Measurements from ENCODE around the gene DDX47. TPM values are rescaled to one million over a fixed set of nuclear protein-coding genes. Genes with fewer than 3 reads are reported as not detected.

The DDX47 gene
- polyA plus RNA-seq (ENCODE audit: insufficient read length): 86.5 TPM
- long read RNA-seq, donor 1, transcript DDX47-202 (12 exons, 1,817 nt): major isoform, 31 of 35 reads
- long read RNA-seq, donor 1, partial matches to known transcripts: 0 of 35 reads
- long read RNA-seq, donor 1, other reads (novel, unspliced or antisense): 0 of 35 reads
- long read RNA-seq, donor 2, transcript DDX47-202 (12 exons, 1,817 nt): major isoform, 24 of 33 reads
- long read RNA-seq, donor 2, partial matches to known transcripts: 8 of 33 reads
- long read RNA-seq, donor 2, other reads (novel, unspliced or antisense): 0 of 33 reads
- long read RNA-seq, donor 3, transcript DDX47-202 (12 exons, 1,817 nt): major isoform, 19 of 20 reads
- long read RNA-seq, donor 3, partial matches to known transcripts: 0 of 20 reads
- long read RNA-seq, donor 3, other reads (novel, unspliced or antisense): 0 of 20 reads
- long read RNA-seq, donor 4, partial matches to known transcripts: 0 of 3 reads
- long read RNA-seq, donor 4, other reads (novel, unspliced or antisense): 0 of 3 reads
- long read RNA-seq, donor 5, transcript DDX47-202 (12 exons, 1,817 nt): major isoform, 37 of 56 reads
- long read RNA-seq, donor 5, partial matches to known transcripts: 14 of 56 reads
- long read RNA-seq, donor 5, other reads (novel, unspliced or antisense): 0 of 56 reads
- long read RNA-seq, donor 6, transcript DDX47-202 (12 exons, 1,817 nt): major isoform, 27 of 35 reads
- long read RNA-seq, donor 6, partial matches to known transcripts: 5 of 35 reads
- long read RNA-seq, donor 6, other reads (novel, unspliced or antisense): 0 of 35 reads
- long read RNA-seq, donor 7, transcript DDX47-202 (12 exons, 1,817 nt): major isoform, 33 of 61 reads
- long read RNA-seq, donor 7, partial matches to known transcripts: 22 of 61 reads
- long read RNA-seq, donor 7, other reads (novel, unspliced or antisense): 0 of 61 reads
- long read RNA-seq, donor 8, transcript DDX47-202 (12 exons, 1,817 nt): major isoform, 10 of 11 reads
- long read RNA-seq, donor 8, partial matches to known transcripts: 0 of 11 reads
- long read RNA-seq, donor 8, other reads (novel, unspliced or antisense): 0 of 11 reads

DNA sequence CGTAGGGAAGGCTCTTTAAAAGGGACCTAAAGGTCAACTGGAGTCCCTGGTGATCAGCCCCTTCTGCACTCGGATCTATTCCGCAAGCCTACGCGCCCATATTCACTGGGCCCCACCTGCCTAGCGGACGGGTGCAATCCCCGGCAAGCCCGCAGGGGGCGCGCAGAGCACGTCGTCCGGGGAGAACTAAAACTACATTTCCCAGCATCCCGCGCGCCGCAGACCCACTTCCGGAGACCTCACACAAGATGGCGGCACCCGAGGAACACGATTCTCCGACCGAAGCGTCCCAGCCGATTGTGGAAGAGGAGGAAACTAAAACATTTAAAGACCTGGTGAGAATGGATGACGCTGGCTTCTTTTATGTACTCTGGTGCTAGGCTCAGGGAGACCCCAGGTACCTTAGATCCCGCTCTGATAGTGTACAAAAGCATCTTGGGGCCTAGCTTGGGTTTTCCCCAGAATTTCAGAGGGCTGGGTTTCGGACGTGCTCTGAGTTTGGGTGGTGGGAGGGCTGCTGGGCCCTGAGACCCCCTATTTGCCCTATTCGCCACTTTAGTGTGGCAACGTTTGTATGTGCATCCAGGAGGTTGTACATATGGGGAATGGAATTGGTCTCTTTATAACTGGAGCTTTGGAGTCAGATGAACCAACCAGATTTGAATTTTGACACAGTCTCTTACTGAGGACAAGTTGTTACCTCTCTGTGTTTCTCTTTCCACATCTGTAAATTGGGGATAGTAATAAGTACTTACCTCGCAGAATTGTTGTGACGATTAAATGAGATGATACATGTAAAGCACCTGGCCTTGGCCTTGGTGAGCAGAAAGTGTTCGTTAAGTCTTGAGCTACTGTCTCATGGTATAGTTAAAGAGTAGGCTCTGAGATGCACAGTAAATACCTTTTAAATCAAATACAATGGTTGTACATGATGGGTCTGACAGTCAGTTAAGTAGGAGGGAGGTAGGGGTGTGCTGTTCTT is at the start of gene DDX47:
TSS of gene DDX47 (plus strand) at position 227 of the 982 bp plus-strand sequence. CDS start at position 249, 22 bp downstream.
- peak; percentile 93 for DNase-seq

DNA sequence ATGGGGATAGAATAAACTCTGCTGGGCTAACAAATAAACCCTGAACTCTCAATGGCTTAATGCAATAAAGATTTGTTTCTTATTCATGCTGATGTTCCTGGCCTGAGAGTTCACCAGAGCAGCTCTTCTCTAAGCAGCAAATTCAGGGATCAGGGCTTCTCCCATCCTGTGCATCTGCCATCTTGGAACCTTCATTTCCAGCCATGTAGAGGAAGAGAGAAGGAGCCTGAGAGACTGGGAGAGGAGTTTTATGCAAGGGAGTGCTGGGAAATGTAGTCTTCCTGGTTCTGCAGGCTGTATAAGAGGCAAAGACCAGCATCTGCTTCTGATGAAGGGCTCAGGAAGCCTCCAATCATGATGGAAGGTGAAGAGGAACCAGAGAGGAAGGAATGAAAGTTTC is 48.3 kb upstream of the DDX47 start:
- no peak for DNase-seq

DNA sequence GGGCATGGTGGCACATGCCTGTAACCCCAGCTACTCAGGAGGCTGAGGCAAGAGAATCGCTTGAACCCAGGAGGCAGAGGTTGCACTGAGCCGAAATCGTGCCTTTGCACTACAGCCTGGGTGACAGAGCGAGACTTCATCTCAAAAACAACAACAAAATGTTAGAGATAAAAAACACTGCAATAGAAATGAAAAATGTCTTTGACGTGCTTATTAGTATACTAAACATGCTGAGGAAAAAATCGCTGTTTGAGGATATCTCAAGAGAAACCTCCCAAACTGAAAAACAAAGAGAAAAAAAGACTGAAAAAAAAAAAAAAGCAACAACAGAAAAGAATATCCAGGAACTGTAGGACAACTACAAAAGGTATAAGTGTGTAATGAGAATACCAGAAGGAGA is 42.9 kb upstream of the DDX47 start:
- no peak for DNase-seq

DNA sequence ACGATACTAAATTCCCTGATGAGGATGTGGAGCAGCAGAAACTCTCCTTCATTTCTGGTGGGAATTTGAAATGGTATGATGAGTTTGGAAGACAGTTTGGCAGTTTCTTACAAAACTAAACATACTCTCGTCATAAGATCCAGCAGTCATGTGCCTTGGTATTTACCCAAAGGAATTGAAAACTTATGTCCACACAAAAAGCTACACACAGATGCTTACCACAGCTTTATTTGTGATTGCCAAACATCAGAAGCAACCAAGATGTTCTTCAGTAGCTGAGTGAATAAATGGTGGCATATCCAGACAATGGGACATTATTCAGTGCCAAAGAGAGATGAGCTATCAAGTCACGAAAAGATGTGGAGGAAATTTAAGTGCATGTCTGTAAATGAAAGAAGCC is 38.4 kb upstream of the DDX47 start:
- DNase-seq: no peak

DNA sequence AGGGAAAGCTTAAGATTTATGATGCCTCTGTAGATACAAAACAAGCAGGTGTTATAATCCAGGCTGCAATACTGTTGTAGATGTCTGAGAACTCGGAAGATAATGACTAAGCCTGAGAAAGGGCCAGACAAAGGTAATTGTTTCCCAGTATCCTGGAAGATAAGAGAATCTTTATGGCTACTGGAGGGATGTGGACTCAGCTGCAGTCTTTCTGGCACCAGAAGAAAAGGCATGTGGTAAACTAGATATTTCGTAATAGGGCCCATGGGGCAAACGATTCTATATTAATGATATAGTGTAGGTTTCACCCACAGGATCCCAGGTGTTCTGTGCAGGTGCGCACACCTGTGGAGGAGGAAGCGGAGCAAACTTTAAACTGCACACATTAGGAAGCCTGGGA is 36.9 kb upstream of the DDX47 start:
- no peak for DNase-seq

DNA sequence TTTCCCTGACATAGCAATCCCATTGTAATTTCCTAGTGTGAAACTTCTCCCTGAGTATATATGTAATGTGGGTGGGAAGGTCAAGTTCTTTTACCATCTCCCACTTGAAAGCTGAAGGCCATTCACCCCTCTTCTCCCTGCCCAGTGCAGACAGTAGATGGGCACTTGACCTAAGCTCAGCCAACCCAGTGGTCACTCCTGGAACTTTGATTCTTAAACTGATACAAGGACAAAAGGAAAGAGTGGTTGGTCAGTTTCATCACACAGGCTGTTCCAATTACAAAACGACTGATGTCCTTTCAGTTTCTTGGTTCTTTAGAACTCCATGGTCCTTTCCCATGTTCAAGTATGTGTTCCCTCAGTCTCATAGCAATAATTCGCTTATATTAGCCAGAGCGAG is 36.1 kb upstream of the DDX47 start:
- no peak for DNase-seq

DNA sequence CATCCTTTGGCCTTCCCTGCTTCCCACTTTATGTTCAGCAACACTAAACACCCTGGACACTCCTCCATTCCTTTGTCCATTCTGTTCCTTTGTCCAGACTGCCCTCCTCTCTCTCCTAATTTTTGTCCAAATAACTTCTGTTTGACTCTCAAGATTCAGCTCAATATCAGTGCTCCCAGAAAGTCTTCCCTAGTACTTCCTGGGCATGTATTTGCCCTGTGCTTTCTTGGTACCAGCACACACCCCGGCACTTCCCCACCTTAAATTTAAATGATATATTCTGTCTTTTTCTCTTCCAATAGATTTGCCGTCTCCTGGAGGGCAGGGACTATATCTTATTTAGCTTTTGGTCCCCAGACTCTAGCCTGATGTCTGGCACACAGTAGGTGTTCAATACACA is 34.1 kb upstream of the DDX47 start:
- DNase-seq: no peak

DNA sequence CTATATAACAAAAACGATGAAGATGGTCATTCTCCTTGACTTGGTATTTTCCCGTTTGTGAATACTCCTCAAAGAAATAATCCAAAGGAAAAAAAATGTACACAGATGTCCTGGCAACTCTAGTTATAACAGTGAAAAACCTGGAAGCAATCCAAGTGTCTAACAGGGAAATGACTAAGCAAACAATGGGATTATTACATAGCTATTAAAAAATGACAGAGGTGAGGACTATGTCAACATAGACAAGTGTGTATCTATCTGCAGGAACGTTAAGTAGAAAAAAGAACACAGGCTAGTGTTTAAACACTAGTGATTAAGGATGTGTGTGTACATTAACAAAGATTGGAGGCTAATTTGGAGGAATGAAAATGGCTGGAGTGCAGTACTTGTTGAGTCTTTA is 33.6 kb upstream of the DDX47 start:
- no peak for DNase-seq

DNA sequence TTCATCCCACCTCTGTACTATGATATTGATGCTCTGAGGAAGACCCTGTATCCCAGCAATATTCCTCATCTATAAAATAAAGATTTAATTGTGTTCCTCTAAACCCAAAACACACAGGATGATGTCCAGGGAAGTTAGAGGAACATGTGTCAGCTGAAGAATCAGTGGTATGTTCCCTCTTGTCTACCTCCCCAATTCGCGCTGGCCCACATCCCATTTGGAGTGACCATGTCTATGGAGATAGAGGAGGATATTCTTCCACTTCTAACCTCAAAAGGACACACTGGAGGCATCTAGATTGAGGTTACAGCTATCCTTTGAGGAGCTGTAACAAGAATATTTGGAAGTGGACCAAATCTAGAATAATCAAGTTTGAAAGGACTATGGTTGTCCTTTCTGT is 29.0 kb upstream of the DDX47 start:
- no peak for DNase-seq

DNA sequence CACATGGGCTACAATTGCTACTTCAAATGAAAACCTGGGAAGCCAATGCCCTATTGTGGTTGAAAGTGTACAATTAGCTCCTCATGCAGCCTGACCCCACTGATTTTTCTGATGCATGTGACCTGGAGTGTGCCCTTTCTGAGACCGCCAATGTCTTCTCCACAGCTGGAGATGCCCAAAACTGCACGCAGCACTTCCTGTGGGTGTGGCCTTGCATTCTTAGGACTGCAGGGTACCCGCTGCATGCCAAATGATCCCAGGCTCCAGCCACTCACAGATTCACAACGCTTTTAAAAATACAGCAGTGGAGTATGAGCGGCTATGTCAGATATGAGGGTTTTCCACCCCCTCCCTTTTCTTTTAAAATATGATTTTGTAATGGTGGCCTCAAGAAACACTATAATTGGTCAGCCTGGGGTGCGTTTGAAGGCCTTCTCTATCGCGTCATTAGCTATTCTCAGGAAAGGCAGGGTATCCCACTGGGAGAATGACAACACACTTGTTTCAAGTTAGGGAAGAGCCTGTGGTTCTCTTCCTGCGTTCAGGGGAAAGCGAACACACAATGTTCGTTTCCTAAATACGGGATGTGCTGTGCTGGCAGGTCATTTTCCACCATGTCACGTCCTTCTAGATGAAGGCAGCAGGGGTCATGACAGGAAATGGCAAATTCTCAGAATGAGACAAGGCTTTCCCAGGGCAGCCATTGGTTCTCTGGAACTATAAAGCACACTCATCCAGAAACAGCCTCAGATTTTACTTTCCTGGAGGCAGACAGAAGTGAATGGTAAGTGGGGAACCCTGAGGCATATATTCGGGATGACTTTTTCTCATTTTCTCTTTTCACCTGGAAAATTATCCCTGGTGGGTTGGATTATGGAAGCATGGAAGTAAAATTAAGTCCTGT is 28.0 kb upstream of the DDX47 start, which contains the start of gene APOLD1:
TSS of gene APOLD1 (plus strand) at position 749 of the 904 bp plus-strand sequence. CDS start at position 782, 33 bp downstream.
- no peak for DNase-seq

DNA sequence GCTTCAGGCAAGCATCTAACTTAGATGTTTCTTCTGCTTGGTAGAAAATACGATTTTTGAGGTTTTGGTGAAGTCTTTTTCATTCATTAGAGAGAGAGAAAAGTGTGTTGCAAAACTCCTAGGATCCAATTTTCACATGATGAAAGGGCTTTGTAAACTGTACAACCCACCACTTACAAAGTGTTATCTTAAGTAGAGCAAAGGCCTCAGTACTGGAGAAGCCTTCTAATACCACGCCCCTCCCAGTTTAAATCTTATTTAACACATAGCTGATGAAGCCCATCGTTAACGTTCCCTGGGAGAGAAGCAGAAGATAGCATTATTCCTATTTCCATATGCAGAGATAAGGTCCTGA is 26.8 kb upstream of the DDX47 start:
- DNase-seq: no peak

DNA sequence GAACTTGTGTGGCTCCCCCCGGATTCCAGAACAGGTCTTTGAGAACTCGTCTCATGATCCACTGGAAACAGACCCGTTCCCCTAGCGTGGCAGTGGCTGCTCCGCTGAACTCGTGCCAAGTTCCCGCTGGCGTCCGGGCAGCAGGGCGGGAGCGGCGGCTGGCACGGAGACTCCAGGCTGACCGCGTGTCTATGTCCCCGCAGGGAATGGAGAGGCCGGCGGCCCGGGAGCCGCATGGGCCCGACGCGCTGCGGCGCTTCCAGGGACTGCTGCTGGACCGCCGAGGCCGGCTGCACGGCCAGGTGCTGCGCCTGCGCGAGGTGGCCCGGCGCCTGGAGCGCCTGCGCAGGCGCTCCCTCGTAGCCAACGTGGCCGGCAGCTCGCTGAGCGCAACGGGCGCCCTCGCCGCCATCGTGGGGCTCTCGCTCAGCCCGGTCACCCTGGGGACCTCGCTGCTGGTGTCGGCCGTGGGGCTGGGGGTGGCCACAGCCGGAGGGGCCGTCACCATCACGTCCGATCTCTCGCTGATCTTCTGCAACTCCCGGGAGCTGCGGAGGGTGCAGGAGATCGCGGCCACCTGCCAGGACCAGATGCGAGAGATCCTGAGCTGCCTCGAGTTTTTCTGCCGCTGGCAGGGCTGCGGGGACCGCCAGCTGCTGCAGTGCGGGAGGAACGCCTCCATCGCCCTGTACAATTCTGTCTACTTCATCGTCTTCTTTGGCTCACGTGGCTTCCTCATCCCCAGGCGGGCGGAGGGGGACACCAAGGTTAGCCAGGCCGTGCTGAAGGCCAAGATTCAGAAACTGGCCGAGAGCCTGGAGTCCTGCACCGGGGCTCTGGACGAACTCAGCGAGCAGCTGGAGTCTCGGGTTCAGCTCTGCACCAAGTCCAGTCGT is 26.2 kb upstream of the DDX47 start:
- DNase-seq: peak; percentile 75

DNA sequence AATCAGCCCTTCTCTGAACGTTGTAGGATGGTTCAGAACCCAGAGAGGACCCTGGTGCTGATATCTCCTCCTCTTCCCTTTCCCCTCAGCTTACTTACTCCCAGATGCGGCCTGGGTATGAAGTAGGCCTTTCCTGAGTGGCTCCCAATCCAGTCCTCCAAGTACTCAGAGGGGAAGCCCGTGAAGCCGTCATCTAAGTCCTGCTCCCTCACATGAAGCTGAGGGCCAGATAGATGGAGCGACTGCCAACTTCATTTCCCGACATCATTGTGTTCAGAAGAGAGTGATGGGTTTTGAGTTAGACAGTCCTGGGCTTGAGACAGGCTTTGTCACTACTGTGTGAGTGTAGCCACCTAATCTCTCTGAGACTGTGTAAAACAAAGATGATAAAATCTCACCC is 25.0 kb upstream of the DDX47 start:
- no peak for DNase-seq

DNA sequence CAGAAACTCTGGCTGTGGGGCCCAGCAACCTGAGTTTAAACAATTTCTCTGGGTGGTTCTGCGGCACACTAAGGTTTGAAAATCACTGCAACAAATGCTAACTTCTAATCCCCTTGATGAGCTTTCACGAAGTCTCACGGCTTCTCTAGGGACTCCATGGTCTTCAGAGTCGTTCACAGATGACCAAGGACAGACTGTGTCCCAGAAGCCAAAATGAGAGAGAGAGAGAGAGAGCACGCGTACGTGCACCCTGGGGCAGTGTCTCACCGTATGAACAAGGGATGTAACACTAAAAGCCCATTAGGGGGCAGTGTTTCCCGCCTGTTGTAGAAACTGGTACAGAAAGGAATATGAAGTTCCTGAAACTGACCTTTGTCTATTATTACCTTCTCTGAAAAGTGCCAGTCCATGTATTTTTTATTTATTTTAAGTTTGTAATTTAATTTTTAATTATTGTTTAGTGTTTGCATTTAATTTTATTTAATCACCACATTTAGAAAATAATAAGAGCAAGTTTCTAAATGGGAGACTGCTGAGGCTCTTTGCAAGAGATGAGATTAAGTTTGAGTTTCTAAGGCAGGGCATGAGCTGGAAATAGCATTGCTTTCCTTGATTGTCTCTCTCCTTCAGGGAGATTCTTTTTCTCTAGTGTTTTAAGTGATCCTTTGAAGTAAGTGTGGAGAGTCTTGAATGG is 24.3 kb upstream of the DDX47 start:
- DNase-seq: peak; percentile 85

DNA sequence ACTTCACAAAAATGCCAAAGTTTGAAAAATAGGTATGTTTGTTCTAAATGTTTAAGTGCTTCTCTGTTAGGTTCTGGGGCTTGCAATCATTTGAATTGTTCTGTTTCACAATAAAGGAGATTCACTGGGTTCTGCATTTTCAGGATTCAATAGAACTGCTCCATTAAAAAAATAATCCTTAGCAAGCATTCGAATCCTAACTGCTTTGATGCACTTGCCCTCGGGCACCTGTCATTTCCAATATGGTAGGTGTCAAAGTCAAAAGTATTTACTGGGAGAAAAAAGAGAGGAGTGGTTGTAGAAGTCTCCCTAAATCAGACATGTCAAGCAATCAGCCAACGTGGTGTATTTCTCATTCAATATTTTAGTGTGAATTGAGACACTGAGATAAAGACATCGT is 22.2 kb upstream of the DDX47 start:
- no peak for DNase-seq

DNA sequence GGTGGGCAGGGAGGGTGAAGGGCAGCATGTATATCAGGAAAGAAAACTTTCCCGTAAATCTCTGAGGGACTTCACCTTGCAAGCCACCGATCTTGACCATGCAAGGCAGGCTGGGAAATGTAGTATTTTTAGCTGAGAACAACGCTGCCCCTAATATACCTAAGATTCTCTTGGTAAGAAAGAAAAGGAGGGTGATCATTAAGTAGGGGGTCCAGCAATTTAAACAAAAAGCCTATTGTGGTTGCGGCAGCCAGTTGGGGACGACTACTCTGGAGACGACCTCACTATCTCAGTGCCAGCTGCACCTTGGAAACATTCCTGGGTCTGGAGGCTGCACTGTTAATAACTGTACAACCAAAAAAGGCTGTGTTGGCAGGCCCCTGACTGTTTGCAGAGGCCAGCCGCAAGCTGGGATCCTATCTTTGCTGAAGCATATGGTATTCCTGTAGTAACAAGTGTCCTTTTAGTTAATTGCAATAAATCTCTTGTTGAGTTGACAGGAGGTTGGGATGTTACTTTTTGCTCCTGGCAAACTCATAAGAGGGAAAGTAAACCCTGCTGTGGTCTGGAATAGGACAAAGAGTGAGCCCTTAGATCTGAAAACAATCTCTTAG is 21.3 kb upstream of the DDX47 start:
- DNase-seq: no peak

DNA sequence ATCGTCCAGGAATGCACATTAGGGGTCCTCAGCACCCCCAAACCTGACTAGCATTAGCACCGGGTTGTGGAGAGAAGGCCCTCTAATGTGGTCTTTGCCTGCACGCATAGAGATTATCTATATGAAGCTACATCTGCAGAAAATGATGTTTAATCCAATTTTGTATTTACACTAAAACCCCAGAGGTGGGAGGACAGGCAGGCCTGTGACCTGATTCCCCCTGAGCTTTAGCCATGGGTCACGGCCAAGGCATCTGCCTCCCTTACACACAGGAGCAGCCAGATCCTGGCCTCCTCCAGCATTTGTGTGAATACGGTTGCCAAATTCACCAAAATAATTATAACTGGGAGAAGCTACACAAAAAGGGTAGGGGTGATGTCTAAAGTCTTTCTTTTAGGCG is 20.7 kb upstream of the DDX47 start:
- DNase-seq: no peak

DNA sequence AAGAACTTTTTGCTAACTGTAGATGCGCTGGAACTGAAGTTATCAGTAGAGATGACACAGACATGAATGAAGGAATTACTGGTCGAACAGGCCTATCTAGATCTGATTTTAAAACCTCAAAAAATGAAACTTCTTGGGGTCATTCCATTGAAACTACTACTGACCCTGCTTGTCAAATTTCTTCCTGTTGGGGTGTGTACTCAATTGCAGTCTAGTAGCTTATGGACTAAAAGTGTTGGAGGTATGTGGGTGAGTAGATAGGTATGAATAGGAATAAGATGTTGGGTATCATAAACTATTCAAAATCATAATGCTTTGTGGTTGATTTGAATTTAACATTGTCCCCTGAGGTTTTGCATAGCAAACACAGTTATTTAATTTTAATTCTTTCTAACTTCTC is 18.5 kb upstream of the DDX47 start:
- no peak for DNase-seq

All from left kidney (tissue), 8 donors.